Activated CD4-positive, alpha-beta memory T cell treated with anti-CD3 and anti-CD28 coated beads for 36 hours (primary cell): ENCODE measurements around the gene YPEL1. TPM values are rescaled to one million over a fixed set of nuclear protein-coding genes. Genes with fewer than 3 reads are reported as not detected.
"Not testable (repeated sequence)": the region's sequence is repeated elsewhere in the genome, so short reads cannot be mapped to it uniquely, and the experiment has no call there.

ENCODE experiments used
- CTCF ChIA-PET: fragments of 350-600 bp; sonication (Branson Sonifier 250); formaldehyde crosslinking; loops from one replicate; lab custom pipeline; 2021; ENCODE audit warnings: antibody characterized with exemption, inconsistent platforms; lab: Charles Lee
- POLR2A ChIA-PET: fragments of 350-600 bp; sonication (Branson Sonifier 250); formaldehyde crosslinking; loops from one replicate; lab custom pipeline; 2021; ENCODE audit warnings: antibody characterized with exemption; lab: Charles Lee
- DNase-seq: peaks from one replicate; pipeline ENCODE4 v3.0.0-alpha.2; 2020
- H3K27ac Mint-ChIP-seq: one replicate; pipeline ENCODE4 v1.8.0; 2021; ENCODE audit warnings: mixed read lengths
- H3K27me3 Mint-ChIP-seq: one replicate; pipeline ENCODE4 v1.8.0; 2021; ENCODE audit warnings: mixed read lengths
- H3K36me3 Mint-ChIP-seq: one replicate; pipeline ENCODE4 v1.8.0; 2021; ENCODE audit warnings: mixed read lengths
- H3K4me1 Mint-ChIP-seq: one replicate; pipeline ENCODE4 v1.8.0; 2021; ENCODE audit warnings: low read depth, mixed read lengths
- H3K4me3 Mint-ChIP-seq: one replicate; pipeline ENCODE4 v1.8.0; 2021; ENCODE audit warnings: mild to moderate bottlenecking, mixed read lengths
- H3K9me3 Mint-ChIP-seq: one replicate; pipeline ENCODE4 v1.8.0; 2021; ENCODE audit warnings: mixed read lengths
- intact Hi-C: fragments of 100-400 bp; cut with micrococcal nuclease; formaldehyde crosslinking; loops from one replicate; pipeline ENCODE4 v1.15.1; 2023
- total RNA-seq, 2 experiments: library from RNA; stranded (reverse); gene quantifications; one replicate each; pipeline ENCODE4 v1.2.3, GENCODE V29; 2021

Gene YPEL1
- total RNA-seq, 2 experiments from 2014 or later = 1.6 to 1.8 TPM

DNA sequence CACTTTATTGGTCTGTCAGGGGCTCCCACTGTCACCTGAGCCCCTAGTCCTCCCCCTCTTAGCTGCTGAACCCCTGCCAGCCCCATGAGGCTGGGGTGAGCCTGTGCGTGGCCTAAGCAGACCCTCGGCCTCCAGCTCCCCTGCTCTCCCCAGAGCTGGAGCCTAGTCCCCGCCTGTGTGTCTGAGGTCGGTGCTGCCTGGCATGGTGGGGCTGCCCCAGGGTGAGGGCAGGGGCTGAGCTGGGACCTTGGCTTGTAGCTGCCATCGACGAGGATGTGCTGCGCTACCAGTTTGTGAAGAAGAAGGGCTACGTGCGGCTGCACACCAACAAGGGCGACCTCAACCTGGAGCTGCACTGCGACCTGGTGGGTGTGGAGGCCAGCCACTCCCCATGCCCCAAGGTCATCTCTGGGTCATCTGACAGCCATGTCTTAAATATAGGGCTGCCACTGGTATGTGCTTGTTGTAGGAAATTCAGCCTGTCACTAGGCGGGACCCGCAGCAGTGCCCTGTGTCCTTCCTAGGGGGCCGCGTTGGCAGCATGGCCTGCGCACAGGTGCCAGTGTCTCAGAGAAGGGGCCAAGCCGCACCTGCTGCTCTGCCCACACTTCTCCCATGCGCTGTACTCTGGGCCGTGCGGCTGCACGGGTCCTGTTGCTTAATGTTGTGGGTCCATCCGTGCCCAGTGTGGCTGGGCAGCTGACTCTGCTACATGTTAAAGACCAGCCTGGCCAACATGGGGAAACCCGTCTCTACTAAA is 48.8 kb downstream of the YPEL1 start:
- Mint-ChIP-seq H3K9me3 (no peaks in the 10 kb centered on the region), H3K4me3 (no peak overlapping the region), H3K27me3 (no peaks in the 10 kb centered on the region), H3K36me3 (peaks cover 14% of the 10 kb centered on the region), H3K27ac (no peak overlapping the region), H3K4me1 (peaks cover 16% of the 10 kb centered on the region)
- ChIA-PET CTCF (no interaction called here), POLR2A (no interaction called here)
- DNase-seq = no peak
- intact Hi-C loops = no loop called here

DNA sequence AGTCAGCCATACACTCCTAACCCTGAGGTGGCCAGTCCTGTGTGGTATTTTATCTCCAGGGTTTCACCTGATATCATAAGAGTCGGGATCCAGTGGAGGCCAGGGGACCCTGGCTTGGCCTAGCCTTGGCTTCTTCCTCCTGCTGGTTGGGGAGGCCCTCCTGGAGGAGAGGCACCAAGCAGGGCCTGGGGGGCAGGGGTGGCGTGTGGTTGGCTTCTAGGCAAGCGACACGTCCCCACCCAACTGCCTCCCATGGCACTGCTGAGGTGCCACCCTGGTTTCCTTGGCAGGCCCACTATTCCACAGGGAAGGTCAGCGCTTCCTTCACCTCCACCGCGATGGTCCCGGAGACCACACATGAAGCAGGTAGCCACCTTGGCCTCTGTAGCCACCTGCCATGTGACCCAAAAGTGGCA is 49.4 kb downstream of the YPEL1 start:
- intact Hi-C loops = no loop called here
- DNase-seq = no peak

DNA sequence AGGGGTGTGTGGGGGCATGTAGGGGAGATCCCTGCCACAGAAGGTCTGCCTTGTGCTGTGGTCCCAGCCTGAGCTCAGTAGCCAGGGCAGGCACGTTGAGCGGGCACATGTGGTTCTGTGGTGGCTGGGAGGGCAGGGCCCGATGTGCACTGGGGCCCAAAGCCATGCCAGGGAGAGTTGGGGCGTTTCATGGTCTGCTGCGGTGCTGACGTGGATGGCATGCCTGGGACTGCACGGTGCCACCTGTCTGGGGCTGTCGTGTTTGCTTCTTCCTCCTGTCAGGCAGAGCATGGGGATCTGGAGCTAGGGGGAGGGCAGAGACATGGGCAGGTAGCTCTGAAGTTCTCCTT is 50.5 kb downstream of the YPEL1 start:
- Mint-ChIP-seq H3K27me3 (no peaks in the 10 kb centered on the region), H3K36me3 (peaks cover 14% of the 10 kb centered on the region), H3K9me3 (no peaks in the 10 kb centered on the region), H3K4me3 (no peak overlapping the region), H3K4me1 (peaks cover 10% of the 10 kb centered on the region), H3K27ac (no peak overlapping the region)
- DNase-seq = no peak
- intact Hi-C loops = no loop called here
- POLR2A ChIA-PET = interaction anchor here (0.6 kb wide), 1 partner anchor 78 kb away, joined by 3 read pairs; no protein-coding TSS in a partner anchor
- CTCF ChIA-PET = no interaction called here

More for the DNA sequence above, 49.4 kb downstream of the YPEL1 start:
- no peaks in the 10 kb centered on the region for H3K9me3 Mint-ChIP-seq
- CTCF ChIA-PET = no interaction called here
- H3K27me3 Mint-ChIP-seq = no peaks in the 10 kb centered on the region
- POLR2A ChIA-PET = no interaction called here
- peaks cover 16% of the 10 kb centered on the region for H3K4me1 Mint-ChIP-seq
- no peak overlapping the region for H3K4me3 Mint-ChIP-seq
- H3K27ac Mint-ChIP-seq = no peak overlapping the region
- peaks cover 12% of the 10 kb centered on the region for H3K36me3 Mint-ChIP-seq

DNA sequence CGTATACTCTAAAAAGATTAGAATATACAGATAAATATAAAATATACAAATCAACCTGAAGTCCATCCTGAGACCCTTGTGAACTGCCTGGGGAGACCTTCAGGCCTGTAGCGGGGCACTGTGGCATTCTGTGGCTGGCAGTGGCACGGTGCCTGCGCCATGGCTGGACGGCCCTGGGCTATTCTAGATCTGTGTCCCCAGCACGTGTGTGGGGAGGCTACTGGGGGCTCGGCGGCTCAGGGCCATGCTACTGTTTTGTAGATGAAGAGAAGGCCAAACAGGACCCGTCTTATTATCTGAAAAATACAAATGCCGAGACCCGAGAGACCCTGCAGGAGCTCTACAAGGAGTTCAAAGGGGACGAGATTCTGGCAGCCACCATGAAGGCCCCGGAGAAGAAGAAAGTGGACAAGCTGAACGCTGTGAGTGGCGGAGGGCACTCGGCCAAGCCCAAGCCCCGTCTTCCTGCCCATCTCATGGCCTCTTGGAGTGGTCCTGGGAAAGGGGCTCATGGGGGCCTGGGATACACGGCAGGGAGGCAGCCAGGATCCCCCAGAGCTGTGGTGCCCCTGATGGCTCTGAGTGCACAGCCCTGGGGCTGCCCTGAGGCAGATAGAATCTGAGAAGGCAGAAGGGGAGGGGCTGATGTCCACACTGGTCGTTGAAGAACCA is 51.0 kb downstream of the YPEL1 start:
- Mint-ChIP-seq H3K9me3 (no peaks in the 10 kb centered on the region), H3K27me3 (no peaks in the 10 kb centered on the region), H3K36me3 (peaks cover 14% of the 10 kb centered on the region), H3K4me1 (peaks cover 5% of the 10 kb centered on the region), H3K27ac (no peak overlapping the region), H3K4me3 (no peak overlapping the region)
- ChIA-PET CTCF (no interaction called here), POLR2A (interaction anchor here (0.6 kb wide), 1 partner anchor 79 kb away, joined by 3 read pairs; no protein-coding TSS in a partner anchor)
- intact Hi-C loops = no loop called here
- DNase-seq = no peak

GRCh38 chr22:21683401-21683811 is 52.2 kb downstream of the YPEL1 start:
- ChIA-PET CTCF (no interaction called here), POLR2A (no interaction called here)
- no peaks in the 10 kb centered on the region for H3K27me3 Mint-ChIP-seq
- H3K4me1 Mint-ChIP-seq = peaks cover 3% of the 10 kb centered on the region
- intact Hi-C loops = no loop called here
- H3K36me3 Mint-ChIP-seq = peaks cover 16% of the 10 kb centered on the region
- no peak overlapping the region for H3K4me3 Mint-ChIP-seq
- H3K9me3 Mint-ChIP-seq = no peaks in the 10 kb centered on the region
- no peak for DNase-seq
- no peak overlapping the region for H3K27ac Mint-ChIP-seq

DNA sequence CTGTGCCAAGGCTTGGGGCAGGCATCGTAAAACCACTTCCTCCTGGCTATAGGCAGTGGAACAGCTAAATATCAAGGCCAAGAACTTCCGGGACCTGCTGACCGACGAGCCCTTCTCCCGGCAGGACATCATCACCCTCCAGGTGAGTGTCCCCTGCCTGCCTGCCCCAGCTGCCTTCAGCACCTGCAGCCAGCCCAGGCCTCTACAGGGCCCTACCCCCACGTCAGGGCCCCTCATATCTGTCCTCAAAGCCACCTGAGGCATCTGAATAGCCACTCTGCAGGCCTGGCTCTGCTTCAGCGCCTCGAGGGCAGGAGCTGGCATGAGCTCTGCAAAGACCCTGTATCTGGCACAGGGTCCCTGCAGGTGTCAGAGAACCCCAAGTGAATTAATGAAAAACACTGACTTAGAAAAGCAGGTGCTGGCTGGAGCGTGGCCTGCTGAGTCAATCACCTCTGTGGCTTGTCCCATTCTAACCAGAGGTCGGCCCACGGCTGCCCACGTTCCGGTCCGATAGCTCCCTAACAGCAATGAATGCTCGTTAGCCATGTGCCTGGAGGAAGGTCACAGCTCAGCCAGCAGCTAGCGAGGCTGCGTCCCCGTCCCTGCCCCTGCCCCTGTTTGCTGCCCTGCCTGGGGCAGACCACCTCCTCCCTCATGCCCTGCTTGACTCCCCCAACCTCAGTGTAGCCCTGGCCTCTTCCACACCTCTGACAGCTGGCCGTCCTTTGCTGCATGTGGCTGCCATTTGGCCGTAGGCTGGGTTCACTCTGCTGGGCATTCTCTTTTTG is 53.0 kb downstream of the YPEL1 start:
- H3K27ac Mint-ChIP-seq = no peak overlapping the region
- peaks cover 16% of the 10 kb centered on the region for H3K36me3 Mint-ChIP-seq
- no peak for DNase-seq
- POLR2A ChIA-PET = no interaction called here
- CTCF ChIA-PET = no interaction called here
- no peaks in the 10 kb centered on the region for H3K9me3 Mint-ChIP-seq
- H3K27me3 Mint-ChIP-seq = no peaks in the 10 kb centered on the region
- H3K4me3 Mint-ChIP-seq = no peak overlapping the region
- H3K4me1 Mint-ChIP-seq = peaks cover 3% of the 10 kb centered on the region
- intact Hi-C loops = no loop called here

- ChIA-PET CTCF (no interaction called here), POLR2A (no interaction called here)
- Mint-ChIP-seq H3K36me3 (peaks cover 16% of the 10 kb centered on the region), H3K9me3 (no peaks in the 10 kb centered on the region), H3K4me3 (no peak overlapping the region), H3K27ac (no peak overlapping the region), H3K27me3 (no peaks in the 10 kb centered on the region), H3K4me1 (peaks cover 3% of the 10 kb centered on the region)
- no peak for DNase-seq
- intact Hi-C loops = no loop called here
Measured at GRCh38 chr22:21681566-21682370, 53.8 kb downstream of the YPEL1 start.

GRCh38 chr22:21680830-21681565 is 54.6 kb downstream of the YPEL1 start:
- Mint-ChIP-seq H3K4me3 (no peak overlapping the region), H3K4me1 (peaks cover 3% of the 10 kb centered on the region), H3K27me3 (no peaks in the 10 kb centered on the region), H3K9me3 (no peaks in the 10 kb centered on the region), H3K36me3 (peaks cover 21% of the 10 kb centered on the region), H3K27ac (no peak overlapping the region)
- intact Hi-C loops = no loop called here
- no peak for DNase-seq
- CTCF ChIA-PET = no interaction called here
- POLR2A ChIA-PET = no interaction called here

DNA sequence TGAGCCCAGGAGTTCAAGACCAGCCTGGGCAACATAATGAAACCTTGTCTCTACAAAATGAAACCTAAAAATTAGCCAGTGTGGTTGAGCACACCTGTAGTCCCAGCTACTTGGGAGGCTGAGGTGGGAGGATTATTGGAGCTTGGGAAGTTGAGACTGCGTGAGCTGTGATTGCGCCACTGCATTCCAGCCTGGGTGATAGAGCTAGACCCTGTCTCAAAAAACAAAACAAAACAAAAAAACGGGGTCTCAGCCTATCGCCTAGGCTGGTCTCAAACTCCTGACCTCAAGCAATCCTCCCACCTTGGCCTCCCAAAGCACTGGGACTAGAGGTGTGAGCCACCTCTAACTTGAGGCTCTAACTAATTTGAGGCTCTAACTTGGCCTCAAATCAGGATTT is 56.2 kb downstream of the YPEL1 start:
- Mint-ChIP-seq H3K27me3 (no peaks in the 10 kb centered on the region), H3K4me3 (no peak overlapping the region), H3K36me3 (peaks cover 26% of the 10 kb centered on the region), H3K9me3 (no peaks in the 10 kb centered on the region), H3K4me1 (peaks cover 3% of the 10 kb centered on the region), H3K27ac (no peak overlapping the region)
- ChIA-PET POLR2A (no interaction called here), CTCF (no interaction called here)
- no peak for DNase-seq
- intact Hi-C loops = no loop called here

GRCh38 chr22:21678842-21679241 is 56.8 kb downstream of the YPEL1 start:
- intact Hi-C loops, H3K4me3 Mint-ChIP-seq, POLR2A ChIA-PET, H3K27ac Mint-ChIP-seq, DNase-seq, CTCF ChIA-PET, H3K4me1 Mint-ChIP-seq, H3K9me3 Mint-ChIP-seq, H3K27me3 Mint-ChIP-seq: not testable (repeated sequence)
- peaks cover 28% of the 10 kb centered on the region for H3K36me3 Mint-ChIP-seq

DNA sequence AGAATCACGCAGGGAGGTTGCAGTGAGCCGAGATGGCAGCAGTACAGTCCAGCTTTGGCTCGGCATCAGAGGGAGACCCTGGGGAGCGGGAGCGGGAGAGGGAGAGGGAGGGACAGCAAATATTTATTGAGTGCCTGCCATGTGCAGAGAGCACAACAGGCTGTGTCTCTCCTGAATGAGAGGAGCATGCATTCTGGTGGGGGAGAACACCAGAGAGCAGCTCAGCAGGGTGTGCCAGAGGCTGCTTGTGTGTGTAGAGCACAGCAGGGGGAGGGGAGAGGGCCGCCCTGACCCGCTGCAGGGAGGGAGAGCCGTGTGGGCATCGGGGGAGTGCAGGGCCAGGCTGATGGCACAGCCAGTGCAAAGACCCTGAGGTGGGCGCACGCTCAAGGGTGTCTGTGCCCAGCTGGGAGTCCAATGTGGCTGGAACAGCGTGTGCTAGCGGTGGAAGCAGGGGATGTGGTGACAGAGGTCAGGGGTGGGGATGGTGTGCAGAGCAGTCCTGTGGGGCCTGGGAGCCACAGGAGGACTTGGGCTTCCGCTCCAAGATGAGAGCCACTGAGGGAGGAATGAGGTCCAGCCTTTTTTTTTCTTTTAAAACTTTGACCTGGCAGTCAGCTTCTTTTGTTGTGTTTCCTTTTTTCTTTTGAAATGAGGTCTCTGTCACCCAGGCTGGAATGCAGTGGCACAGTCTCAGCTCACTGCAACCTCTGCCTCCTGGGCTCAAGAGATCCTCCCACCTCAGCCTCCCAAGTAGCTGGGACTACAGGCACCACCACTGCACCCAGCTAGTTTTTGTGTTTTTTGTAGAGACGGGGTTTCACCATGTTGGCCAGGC is 57.8 kb downstream of the YPEL1 start:
- peaks cover 34% of the 10 kb centered on the region for H3K36me3 Mint-ChIP-seq
- no peak overlapping the region for H3K4me3 Mint-ChIP-seq
- CTCF ChIA-PET = no interaction called here
- H3K27me3 Mint-ChIP-seq = no peaks in the 10 kb centered on the region
- no peak overlapping the region for H3K27ac Mint-ChIP-seq
- H3K4me1 Mint-ChIP-seq = peaks cover 3% of the 10 kb centered on the region
- intact Hi-C loops = no loop called here
- no peak for DNase-seq
- no peaks in the 10 kb centered on the region for H3K9me3 Mint-ChIP-seq
- POLR2A ChIA-PET = no interaction called here
